GM12875 (cell line): ENCODE data around the gene TMEM63C.
"Not testable (repeated sequence)": the region's sequence is repeated elsewhere in the genome, so short reads cannot be mapped to it uniquely, and the experiment has no call there.

Experiments
- H3K4me3 ChIP-seq: one replicate; pipeline ENCODE4 v1.5.1; 2011; ENCODE audit warnings: low read depth, low read length, control low read depth
- TF ChIP-seq, protein P1 (sequence below): IDR thresholded peaks from 2 replicates; pipeline ENCODE4 v1.5.1; 2011; ENCODE audit warnings: low read depth, mild to moderate bottlenecking, control low read depth, inconsistent platforms, low read length, moderate library complexity, borderline replicate concordance; ENCODE audit not compliant: insufficient read depth

TMEM63C gene

DNA sequence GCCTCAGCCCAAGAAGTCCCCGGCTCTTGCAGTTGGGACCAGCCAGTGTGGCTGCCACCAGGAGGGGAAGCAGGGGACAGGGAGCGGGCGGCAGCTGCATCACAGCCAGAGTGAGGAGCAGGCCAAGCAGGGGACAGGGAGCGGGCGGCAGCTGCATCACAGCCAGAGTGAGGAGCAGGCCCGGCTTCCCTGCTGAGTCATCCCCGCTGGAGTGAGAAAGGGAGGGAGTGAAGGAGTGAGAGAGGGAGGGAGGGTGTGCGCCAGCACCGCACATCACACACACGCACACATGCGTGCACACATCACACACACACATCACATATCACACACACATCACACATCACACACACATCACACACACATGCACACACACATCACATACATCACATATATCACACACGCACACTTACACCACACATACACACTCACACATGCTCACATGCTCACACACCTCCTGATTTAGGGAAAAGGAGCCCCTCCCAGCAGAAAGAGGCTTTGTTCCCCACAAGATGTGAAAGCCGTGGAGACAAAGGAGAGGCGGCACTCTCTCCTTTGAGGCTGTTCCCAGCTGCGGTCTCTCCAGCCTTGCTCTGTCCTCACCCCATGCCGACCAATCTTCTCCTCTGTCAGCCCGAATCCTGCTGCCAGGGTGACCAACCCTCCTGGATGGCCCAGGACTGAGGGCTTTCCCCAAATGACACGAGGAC lies 23.3 kb upstream of the TMEM63C start:
- no peak overlapping the region for H3K4me3 ChIP-seq
- TF ChIP-seq, protein P1, sequence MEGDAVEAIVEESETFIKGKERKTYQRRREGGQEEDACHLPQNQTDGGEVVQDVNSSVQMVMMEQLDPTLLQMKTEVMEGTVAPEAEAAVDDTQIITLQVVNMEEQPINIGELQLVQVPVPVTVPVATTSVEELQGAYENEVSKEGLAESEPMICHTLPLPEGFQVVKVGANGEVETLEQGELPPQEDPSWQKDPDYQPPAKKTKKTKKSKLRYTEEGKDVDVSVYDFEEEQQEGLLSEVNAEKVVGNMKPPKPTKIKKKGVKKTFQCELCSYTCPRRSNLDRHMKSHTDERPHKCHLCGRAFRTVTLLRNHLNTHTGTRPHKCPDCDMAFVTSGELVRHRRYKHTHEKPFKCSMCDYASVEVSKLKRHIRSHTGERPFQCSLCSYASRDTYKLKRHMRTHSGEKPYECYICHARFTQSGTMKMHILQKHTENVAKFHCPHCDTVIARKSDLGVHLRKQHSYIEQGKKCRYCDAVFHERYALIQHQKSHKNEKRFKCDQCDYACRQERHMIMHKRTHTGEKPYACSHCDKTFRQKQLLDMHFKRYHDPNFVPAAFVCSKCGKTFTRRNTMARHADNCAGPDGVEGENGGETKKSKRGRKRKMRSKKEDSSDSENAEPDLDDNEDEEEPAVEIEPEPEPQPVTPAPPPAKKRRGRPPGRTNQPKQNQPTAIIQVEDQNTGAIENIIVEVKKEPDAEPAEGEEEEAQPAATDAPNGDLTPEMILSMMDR, result no peak

DNA sequence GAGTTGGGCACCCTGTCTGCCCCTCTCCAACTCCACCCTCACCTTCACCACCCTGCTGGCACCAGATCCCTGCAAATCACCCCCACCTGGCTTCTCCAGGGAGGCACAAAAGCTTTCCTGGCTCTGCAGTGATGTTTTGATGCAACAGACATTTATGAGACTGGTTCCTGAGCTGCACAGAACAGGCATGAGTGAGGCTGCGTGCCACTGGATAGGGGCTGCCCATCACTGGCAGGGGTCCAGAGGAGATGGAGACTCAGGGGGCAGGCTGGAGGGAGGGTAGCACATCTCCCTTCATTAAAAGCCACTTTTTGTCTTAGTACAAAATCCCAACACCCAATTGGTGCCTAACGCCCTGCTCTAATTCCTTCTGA lies 22.7 kb upstream of the TMEM63C start:
- TF ChIP-seq, protein P1, result no peak
- H3K4me3 ChIP-seq, result no peak overlapping the region

- TF ChIP-seq, protein P1, result no peak
- H3K4me3 ChIP-seq, result no peak overlapping the region
Observed at GRCh38 chr14:77161011-77161410, 20.6 kb upstream of the TMEM63C start.

DNA sequence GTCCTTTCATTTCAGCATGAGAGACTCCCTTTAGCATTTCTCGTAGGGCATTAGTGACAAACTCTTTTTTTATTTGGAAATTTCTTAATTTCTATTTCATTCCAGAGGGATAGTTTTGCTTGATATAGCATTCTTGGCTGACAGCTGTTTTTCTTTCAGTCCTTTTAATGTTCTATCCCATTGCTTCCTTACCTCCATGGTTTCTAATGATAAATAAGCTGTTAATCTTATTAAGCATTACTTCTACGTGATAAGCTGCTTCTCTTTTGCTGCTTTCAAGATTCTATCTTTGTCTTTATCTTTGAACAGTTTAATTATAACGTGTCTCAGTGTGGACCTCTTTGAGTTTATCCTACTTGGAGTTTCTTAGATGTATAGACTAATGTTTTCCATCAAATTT lies 11.6 kb upstream of the TMEM63C start:
- TF ChIP-seq, protein P1, result no peak
- H3K4me3 ChIP-seq, result no peak overlapping the region

- H3K4me3 ChIP-seq, result no peak overlapping the region
- TF ChIP-seq, protein P1, result no peak
Observed at GRCh38 chr14:77172916-77173315, 8.7 kb upstream of the TMEM63C start.

DNA sequence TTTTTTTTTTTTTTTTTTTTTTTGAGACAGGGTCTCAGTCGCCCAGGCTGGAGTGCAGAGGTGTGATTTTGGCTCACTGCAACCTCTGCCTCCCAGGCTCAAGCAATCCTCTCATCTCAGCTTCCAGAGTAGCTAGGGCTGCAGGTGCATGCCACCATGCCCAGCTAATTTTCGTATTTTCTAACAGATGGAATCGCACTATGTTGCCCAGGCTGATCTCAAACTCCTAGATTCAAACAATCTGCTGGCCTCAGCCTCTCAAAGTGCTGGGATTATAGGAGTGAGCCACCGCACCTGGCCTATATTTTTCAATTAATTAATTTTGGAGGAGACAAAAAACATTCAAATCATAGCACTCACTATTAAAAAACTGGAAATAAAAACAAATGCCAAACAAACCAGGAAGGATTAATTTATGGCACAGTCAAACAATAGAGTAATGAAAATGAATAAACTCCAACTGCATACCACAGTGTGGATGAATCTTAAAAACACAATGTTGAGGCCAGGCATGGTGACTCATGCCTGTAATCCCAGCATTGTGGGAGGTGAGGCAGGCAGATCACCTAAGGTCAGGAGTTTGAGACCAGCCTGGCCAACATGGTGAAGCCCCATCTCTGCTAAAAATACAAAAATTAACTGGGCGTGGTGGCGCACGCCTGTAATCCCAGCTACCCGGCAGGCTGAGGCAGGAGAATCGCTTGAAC lies 7.5 kb upstream of the TMEM63C start:
- H3K4me3 ChIP-seq, result not testable (repeated sequence)

DNA sequence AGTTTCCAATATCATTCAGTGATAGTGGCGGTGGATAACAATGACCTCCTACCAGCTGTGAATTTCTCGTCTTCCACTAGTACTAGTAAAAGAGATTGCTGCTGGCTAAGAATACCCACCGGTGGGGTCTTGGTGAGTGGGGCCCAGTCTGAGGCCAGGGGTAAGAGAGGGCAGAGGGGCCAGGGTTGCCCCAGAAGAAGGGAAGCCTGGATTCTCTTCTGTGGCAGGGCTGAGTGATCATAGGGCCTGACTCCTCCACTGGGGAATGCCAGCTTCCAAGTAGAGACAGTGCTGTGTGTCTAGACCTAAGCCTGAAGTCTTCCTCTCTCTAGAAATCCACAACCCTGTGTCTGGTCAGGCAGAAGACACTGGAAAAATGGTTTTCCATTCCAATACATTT lies 5.8 kb upstream of the TMEM63C start:
- TF ChIP-seq, protein P1, result no peak
- H3K4me3 ChIP-seq, result no peak overlapping the region
